ENCODE measurements around the gene CNKSR2. TPM values are rescaled to one million over a fixed set of nuclear protein-coding genes. Genes with fewer than 3 reads are reported as not detected.

CNKSR2 gene
- total and polyA plus RNA-seq, 8 donors, result 0.58 to 33.8 (median 4.2) TPM

GRCh38 chrX:21394792-21395191 is 20.6 kb downstream of the CNKSR2 start:
- TF ChIP-seq POLR2AphosphoS5 (IDR thresholded peaks at IDR 0.05), result no peak
- TF ChIP-seq EP300 (IDR thresholded peaks at IDR 0.05), result no peak
- TF ChIP-seq POLR2A (IDR thresholded peaks at IDR 0.05), result no peak
- TF ChIP-seq CTCF (IDR thresholded peaks at IDR 0.05), result no peak
- DNase-seq, result no peak
- H3K4me1 ChIP-seq, result no peaks in the 10 kb centered on the region
- H3K4me3 ChIP-seq, result no peak overlapping the region
- peaks cover 0 to 13% (median 2%) of the 10 kb centered on the region in 4 donors for H3K9me3 ChIP-seq
- H3K27ac ChIP-seq, result no peak overlapping the region
- 13 to 54% (median 42%) methylated on average over 1 of the region's 1 CpG for WGBS, 5 donors
- no peaks in the 10 kb centered on the region for H3K27me3 ChIP-seq
- no peaks in the 10 kb centered on the region for H3K36me3 ChIP-seq
- intact Hi-C loops (cut with DNase I; ENCODE audit: low total_unique reads), result no loop called here

- intact Hi-C loops (cut with DNase I; ENCODE audit: low total_unique reads), result no loop called here
- no peaks in the 10 kb centered on the region for H3K36me3 ChIP-seq
- no peaks in the 10 kb centered on the region for H3K9me3 ChIP-seq
- TF ChIP-seq POLR2AphosphoS5 (IDR thresholded peaks at IDR 0.05) (no peak), POLR2A (IDR thresholded peaks at IDR 0.05) (no peak), EP300 (IDR thresholded peaks at IDR 0.05) (no peak), CTCF (IDR thresholded peaks at IDR 0.05) (no peak)
- no peak overlapping the region for H3K4me3 ChIP-seq
- DNase-seq, result no peak
- no peaks in the 10 kb centered on the region for H3K4me1 ChIP-seq
- 55 to 88% (median 81%) methylated on average over 3 of the region's 3 CpGs for WGBS, 5 donors
- H3K27ac ChIP-seq, result no peak overlapping the region
- H3K27me3 ChIP-seq, result no peaks in the 10 kb centered on the region
These were observed 24.2 kb downstream of the CNKSR2 start for GRCh38 chrX:21398426-21398825.

GRCh38 chrX:21400408-21401121 is 26.3 kb downstream of the CNKSR2 start:
- no peaks in the 10 kb centered on the region for H3K4me1 ChIP-seq
- H3K27me3 ChIP-seq, result no peaks in the 10 kb centered on the region
- intact Hi-C loops (cut with DNase I; ENCODE audit: low total_unique reads), result no loop called here
- DNase-seq, result no peak
- H3K9me3 ChIP-seq, result no peaks in the 10 kb centered on the region
- H3K4me3 ChIP-seq, result no peak overlapping the region
- H3K27ac ChIP-seq, result no peak overlapping the region
- 67 to 93% (median 85%) methylated on average over 1 of the region's 1 CpG for WGBS, 5 donors
- TF ChIP-seq EP300 (IDR thresholded peaks at IDR 0.05) (no peak), POLR2AphosphoS5 (IDR thresholded peaks at IDR 0.05) (no peak), CTCF (IDR thresholded peaks at IDR 0.05) (no peak), POLR2A (IDR thresholded peaks at IDR 0.05) (no peak)
- no peaks in the 10 kb centered on the region for H3K36me3 ChIP-seq

GRCh38 chrX:21408307-21408706 is 34.1 kb downstream of the CNKSR2 start:
- H3K4me1 ChIP-seq, result no peaks in the 10 kb centered on the region
- peak in 1 of 2 donors; percentile 31 for DNase-seq
- H3K9me3 ChIP-seq, result no peaks in the 10 kb centered on the region
- H3K4me3 ChIP-seq, result no peak overlapping the region
- no peak for TF ChIP-seq POLR2A (IDR thresholded peaks at IDR 0.05)
- no peak for TF ChIP-seq POLR2AphosphoS5 (IDR thresholded peaks at IDR 0.05)
- TF ChIP-seq CTCF (IDR thresholded peaks at IDR 0.05), result no peak
- no peak for TF ChIP-seq EP300 (IDR thresholded peaks at IDR 0.05)
- H3K36me3 ChIP-seq, result no peaks in the 10 kb centered on the region
- intact Hi-C loops (cut with DNase I; ENCODE audit: low total_unique reads), result no loop called here
- no peaks in the 10 kb centered on the region for H3K27me3 ChIP-seq
- no peak overlapping the region for H3K27ac ChIP-seq
- WGBS, 5 donors, result 9 to 30% (median 30%) methylated on average over 2 of the region's 2 CpGs
